Nephron (organoid): ENCODE data around the gene ZNF235.
A peak's percentile ranks its signal among the peaks of the same experiment; 100 is the strongest.

Source experiments
- H3K27ac Mint-ChIP-seq, 3 experiments: 2 replicates each; pipeline ENCODE4 v1.8.0; 2020; ENCODE audit warnings: mixed read lengths in 3 of 3, mild to moderate bottlenecking in 2 of 3, moderate library complexity in 1 of 3
- H3K27me3 Mint-ChIP-seq: 2 replicates; pipeline ENCODE4 v1.8.0; 2021; ENCODE audit warnings: low read depth, mild to moderate bottlenecking, moderate library complexity, mixed read lengths
- H3K36me3 Mint-ChIP-seq: 2 replicates; pipeline ENCODE4 v1.8.0; 2020; ENCODE audit warnings: low read depth, mixed read lengths
- H3K4me1 Mint-ChIP-seq: 2 replicates; pipeline ENCODE4 v1.8.0; 2020; ENCODE audit warnings: mixed read lengths
- H3K4me3 Mint-ChIP-seq, 3 experiments: 2 replicates each; pipeline ENCODE4 v1.8.0; 2020; ENCODE audit warnings: mild to moderate bottlenecking in 3 of 3, mixed read lengths in 3 of 3, moderate library complexity in 2 of 3
- H3K9me3 Mint-ChIP-seq: 2 replicates; pipeline ENCODE4 v1.8.0; 2020; ENCODE audit warnings: mixed read lengths
- TF ChIP-seq, protein P1 (sequence below), 3 experiments: fragments of 200-600 bp; sonication (generic); IDR thresholded peaks; one replicate each; pipeline ENCODE4 v1.5.0; 2021; ENCODE audit warnings: antibody characterized with exemption in 3 of 3; ENCODE audit not compliant: unreplicated experiment in 3 of 3

The ZNF235 gene

DNA sequence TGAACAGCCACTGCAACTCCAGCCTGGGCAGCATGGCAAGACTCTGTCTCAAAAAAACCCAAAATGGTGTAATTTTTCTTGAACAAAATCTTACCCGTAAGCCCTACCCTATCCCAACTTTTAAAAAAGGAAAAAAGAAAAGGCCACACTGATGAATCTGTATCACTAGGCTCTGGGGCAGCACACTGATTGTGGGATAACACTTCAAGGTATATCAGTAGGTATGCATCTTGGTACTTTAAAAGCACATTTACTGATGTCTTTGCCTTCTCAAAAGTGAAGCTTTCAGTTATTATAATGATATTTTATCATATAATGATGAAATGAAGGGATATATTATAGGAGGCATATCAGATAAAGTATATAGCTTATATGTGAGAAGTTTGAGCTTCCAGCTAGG lies 27.3 kb upstream of the ZNF235 start:
- no peaks in the 10 kb centered on the region for H3K4me1 Mint-ChIP-seq
- H3K9me3 Mint-ChIP-seq, result peaks cover 86% of the 10 kb centered on the region
- H3K4me3 Mint-ChIP-seq, result no peak overlapping the region
- TF ChIP-seq, protein P1, sequence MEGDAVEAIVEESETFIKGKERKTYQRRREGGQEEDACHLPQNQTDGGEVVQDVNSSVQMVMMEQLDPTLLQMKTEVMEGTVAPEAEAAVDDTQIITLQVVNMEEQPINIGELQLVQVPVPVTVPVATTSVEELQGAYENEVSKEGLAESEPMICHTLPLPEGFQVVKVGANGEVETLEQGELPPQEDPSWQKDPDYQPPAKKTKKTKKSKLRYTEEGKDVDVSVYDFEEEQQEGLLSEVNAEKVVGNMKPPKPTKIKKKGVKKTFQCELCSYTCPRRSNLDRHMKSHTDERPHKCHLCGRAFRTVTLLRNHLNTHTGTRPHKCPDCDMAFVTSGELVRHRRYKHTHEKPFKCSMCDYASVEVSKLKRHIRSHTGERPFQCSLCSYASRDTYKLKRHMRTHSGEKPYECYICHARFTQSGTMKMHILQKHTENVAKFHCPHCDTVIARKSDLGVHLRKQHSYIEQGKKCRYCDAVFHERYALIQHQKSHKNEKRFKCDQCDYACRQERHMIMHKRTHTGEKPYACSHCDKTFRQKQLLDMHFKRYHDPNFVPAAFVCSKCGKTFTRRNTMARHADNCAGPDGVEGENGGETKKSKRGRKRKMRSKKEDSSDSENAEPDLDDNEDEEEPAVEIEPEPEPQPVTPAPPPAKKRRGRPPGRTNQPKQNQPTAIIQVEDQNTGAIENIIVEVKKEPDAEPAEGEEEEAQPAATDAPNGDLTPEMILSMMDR (IDR thresholded peaks at IDR 0.05; ENCODE audit: unreplicated experiment in 3 of 3), result no peak
- no peak overlapping the region for H3K27ac Mint-ChIP-seq
- H3K27me3 Mint-ChIP-seq, result no peaks in the 10 kb centered on the region
- H3K36me3 Mint-ChIP-seq, result peaks cover 99% of the 10 kb centered on the region

DNA sequence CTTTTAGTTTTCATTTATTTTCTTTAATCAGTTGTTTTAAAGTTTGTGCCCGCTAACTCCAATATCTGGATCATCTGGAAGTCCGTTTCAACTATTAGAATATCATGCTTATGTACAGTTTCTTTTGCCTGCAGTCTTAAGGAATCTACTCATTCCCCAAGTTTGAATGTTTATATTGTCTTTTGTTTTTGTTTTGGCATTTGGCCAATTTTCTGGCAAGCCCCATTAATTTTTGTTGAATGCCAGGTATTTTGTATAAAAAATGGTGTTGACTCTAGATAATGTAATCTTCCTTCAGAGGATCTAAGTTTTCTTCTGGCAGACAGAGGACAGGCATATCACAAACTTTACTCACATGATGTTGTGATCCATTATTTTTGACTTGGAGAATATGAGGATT lies 11.1 kb upstream of the ZNF235 start:
- H3K36me3 Mint-ChIP-seq, result peaks cover 59% of the 10 kb centered on the region
- TF ChIP-seq, protein P1 (IDR thresholded peaks at IDR 0.05; ENCODE audit: unreplicated experiment in 3 of 3), result no peak
- no peak overlapping the region for H3K27ac Mint-ChIP-seq
- H3K4me3 Mint-ChIP-seq, result no peak overlapping the region
- H3K4me1 Mint-ChIP-seq, result no peaks in the 10 kb centered on the region
- peaks cover 62% of the 10 kb centered on the region for H3K9me3 Mint-ChIP-seq
- H3K27me3 Mint-ChIP-seq, result no peaks in the 10 kb centered on the region

DNA sequence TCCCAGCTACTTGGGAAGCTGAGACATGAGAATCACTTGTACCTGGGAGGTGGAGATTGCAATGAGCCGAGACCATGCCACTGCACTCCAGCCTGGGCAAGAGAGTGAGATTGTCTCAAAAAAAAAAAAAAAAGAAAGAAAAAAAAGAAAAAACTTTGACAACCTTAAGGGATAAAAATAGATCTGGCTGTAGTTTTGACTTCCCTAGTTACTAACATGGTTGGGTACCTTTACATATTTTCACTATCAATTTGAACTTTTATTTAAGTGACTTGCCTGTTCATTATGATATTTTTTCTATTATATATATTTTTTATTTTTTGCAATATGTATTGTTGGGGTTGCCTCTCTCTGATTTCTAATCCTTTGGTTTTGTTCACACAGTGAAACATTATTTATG lies 8.4 kb upstream of the ZNF235 start:
- Mint-ChIP-seq H3K4me3 (no peak overlapping the region), H3K9me3 (peaks cover 56% of the 10 kb centered on the region), H3K4me1 (no peaks in the 10 kb centered on the region), H3K36me3 (peaks cover 48% of the 10 kb centered on the region), H3K27ac (no peak overlapping the region), H3K27me3 (no peaks in the 10 kb centered on the region)
- TF ChIP-seq, protein P1 (IDR thresholded peaks at IDR 0.05; ENCODE audit: unreplicated experiment in 3 of 3), result no peak

DNA sequence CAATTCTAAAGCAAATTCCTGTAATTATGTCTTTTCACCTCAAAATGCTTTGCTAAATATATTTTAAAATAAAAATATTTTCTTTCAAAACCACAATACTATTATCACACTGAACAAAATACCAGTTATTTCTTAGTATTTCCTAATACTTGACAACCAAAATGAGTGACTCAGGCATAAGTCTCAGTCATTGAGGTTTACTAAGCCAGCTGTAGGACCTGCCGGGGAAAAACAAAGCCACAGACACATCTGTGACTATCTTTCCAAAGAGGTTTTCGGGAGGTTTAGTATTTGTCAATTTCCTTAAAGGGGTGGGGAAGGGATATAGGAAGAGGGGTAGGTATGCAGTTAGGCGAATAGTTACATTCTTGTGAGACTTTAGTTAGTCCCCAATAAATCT lies 3.2 kb upstream of the ZNF235 start:
- no peak overlapping the region for H3K4me3 Mint-ChIP-seq
- no peaks in the 10 kb centered on the region for H3K27me3 Mint-ChIP-seq
- H3K9me3 Mint-ChIP-seq, result peaks cover 39% of the 10 kb centered on the region
- H3K36me3 Mint-ChIP-seq, result peaks cover 20% of the 10 kb centered on the region
- TF ChIP-seq, protein P1 (IDR thresholded peaks at IDR 0.05; ENCODE audit: unreplicated experiment in 3 of 3), result no peak
- H3K27ac Mint-ChIP-seq, result no peak overlapping the region
- H3K4me1 Mint-ChIP-seq, result peaks cover 15% of the 10 kb centered on the region

DNA sequence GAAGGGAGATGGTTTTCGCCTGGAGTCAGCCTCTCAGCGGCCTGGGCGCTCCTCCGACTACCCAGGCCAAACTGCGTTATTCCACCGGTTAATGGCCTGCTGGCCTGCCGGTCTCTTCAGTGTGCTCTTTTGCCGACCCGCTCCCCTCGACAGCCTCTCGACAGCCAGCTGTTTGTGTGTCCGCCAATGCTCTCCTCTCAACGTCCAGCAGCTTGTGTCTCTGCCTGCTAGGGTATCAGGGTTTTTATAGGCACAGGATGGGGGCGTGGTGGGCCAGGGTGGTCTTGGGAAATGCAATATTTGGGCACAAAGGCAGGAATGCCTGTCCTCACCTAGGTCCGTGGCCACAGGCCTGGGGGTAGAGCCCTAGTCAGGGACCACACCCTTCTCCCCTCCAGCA lies 1.5 kb upstream of the ZNF235 start:
- H3K4me3 Mint-ChIP-seq, result peak overlapping the region in 2 of 3 experiments; percentile 27 to 44
- peaks cover 21% of the 10 kb centered on the region for H3K36me3 Mint-ChIP-seq
- no peak overlapping the region for H3K27ac Mint-ChIP-seq
- H3K27me3 Mint-ChIP-seq, result no peaks in the 10 kb centered on the region
- H3K9me3 Mint-ChIP-seq, result peaks cover 37% of the 10 kb centered on the region
- peaks cover 18% of the 10 kb centered on the region for H3K4me1 Mint-ChIP-seq
- TF ChIP-seq, protein P1 (IDR thresholded peaks at IDR 0.05; ENCODE audit: unreplicated experiment in 3 of 3), result no peak

DNA sequence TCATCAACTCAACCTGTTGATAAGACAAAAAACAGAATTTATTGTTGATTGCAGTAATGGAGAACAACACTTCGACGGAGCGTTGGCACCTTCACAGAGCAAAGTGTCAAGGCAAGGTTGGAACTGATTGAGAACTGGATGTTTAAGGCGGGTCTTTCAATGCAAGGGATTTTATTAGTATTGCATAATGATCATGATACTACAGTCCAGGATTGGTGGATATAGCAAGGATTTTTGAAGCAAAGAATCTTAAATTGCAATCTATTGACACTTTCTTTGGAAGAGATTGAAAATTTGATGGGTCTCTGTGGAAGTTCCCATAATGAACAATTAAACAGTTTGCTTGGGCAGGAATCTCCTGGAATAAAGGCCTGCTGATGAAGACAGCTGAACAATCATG lies 632 bp upstream of the ZNF235 start:
- H3K27me3 Mint-ChIP-seq, result no peaks in the 10 kb centered on the region
- peak overlapping the region; percentile 54 to 99 (median 55) for H3K4me3 Mint-ChIP-seq
- H3K27ac Mint-ChIP-seq, result no peak overlapping the region
- peaks cover 28% of the 10 kb centered on the region for H3K36me3 Mint-ChIP-seq
- TF ChIP-seq, protein P1 (IDR thresholded peaks at IDR 0.05; ENCODE audit: unreplicated experiment in 3 of 3), result no peak
- H3K4me1 Mint-ChIP-seq, result peaks cover 18% of the 10 kb centered on the region
- H3K9me3 Mint-ChIP-seq, result peaks cover 33% of the 10 kb centered on the region
